K562 (cell line): ENCODE measurements around the gene MC5R. TPM values are rescaled to one million over a fixed set of nuclear protein-coding genes. Genes with fewer than 3 reads are reported as not detected.
A peak's percentile ranks its signal among the peaks of the same experiment; 100 is the strongest.

Source experiments
- ATAC-seq: fragments of 200-7000 bp; cut with Tn5 transposase; 3 replicates; pipeline ENCODE4 v1.9.1; 2020; ENCODE audit warnings: moderate library complexity
- Bru-seq: library from RNA; stranded (reverse); fragments of 400-500 nt; gene quantifications from one replicate; lab custom pipeline; 2021; lab: Mats Ljungman, UMichigan
- BruChase-seq, 2 experiments: library from RNA; stranded (reverse); fragments of 400-500 nt; gene quantifications; one replicate each; lab custom pipeline; 2021; lab: Mats Ljungman, UMichigan
- BruUV-seq: library from RNA; stranded (reverse); fragments of 400-500 nt; replicated peaks from 2 replicates; lab custom pipeline; 2021; lab: Mats Ljungman, UMichigan
- CTCF ChIA-PET: fragments of 300-600 bp; formaldehyde crosslinking; extraction: SDS; loops from one replicate; lab custom pipeline; 2021; ENCODE audit warnings: low intra/inter-chr PET ratio; lab: Yijun Ruan, JAX
- POLR2A ChIA-PET: fragments of 300-600, 350-650 bp; sonication (Branson Sonifier 250); formaldehyde crosslinking; extraction: SDS; loops from one replicate; lab custom pipeline; 2021; ENCODE audit warnings: antibody characterized with exemption, inconsistent platforms; lab: Yijun Ruan, JAX
- DNase-seq, 4 experiments: peaks; one replicate each; pipeline versions ENCODE4 v3.0.0 to v3.0.0-alpha.2; 2011 to 2018; ENCODE audit warnings: low spot score in 3 of 4, mixed read lengths in 3 of 4; ENCODE audit errors: extremely low read depth in 1 of 4
- FAIRE-seq: peaks from 2 replicates; lab custom pipeline; 2011; peaks lifted over from hg19 to GRCh38; lab: Jason Lieb, UNC
- H2AFZ ChIP-seq: 2 replicates; pipeline ENCODE4 v1.6.0; 2011; ENCODE audit warnings: low read depth, low read length, control low read depth, inconsistent platforms
- H3K27ac ChIP-seq: fragments of 200-600 bp; 3 replicates; pipeline ENCODE4 v1.8.0; 2011; ENCODE audit warnings: low read depth, mild to moderate bottlenecking, control low read depth, inconsistent platforms, low read length, moderate library complexity, mixed read lengths; ENCODE audit errors: extremely low read depth
- H3K27me3 ChIP-seq, 2 experiments: fragments of 300-600 bp in 1 of 2; 2 replicates in 1 of 2; 3 replicates in 1 of 2; pipeline versions ENCODE4 v1.6.0 to v1.8.0; 2011; ENCODE audit warnings: inconsistent platforms in 2 of 2, low read length in 2 of 2, mild to moderate bottlenecking in 1 of 2, mixed read lengths in 1 of 2, moderate library complexity in 1 of 2; ENCODE audit not compliant: control insufficient read depth in 2 of 2, insufficient read depth in 2 of 2
- H3K36me3 ChIP-seq: fragments of 300-600 bp; 3 replicates; pipeline ENCODE4 v1.8.0; 2011; ENCODE audit warnings: mild to moderate bottlenecking, low read length, inconsistent platforms; ENCODE audit not compliant: control insufficient read depth, insufficient read depth
- H3K4me1 ChIP-seq, 2 experiments: fragments of 200-600 bp in 1 of 2; replicated peaks in 1 of 2; 2 replicates in 1 of 2; 3 replicates in 1 of 2; pipeline versions ENCODE4 v1.5.1 to v1.8.0; 2011; ENCODE audit warnings: inconsistent platforms in 2 of 2, low read length in 2 of 2, mild to moderate bottlenecking in 1 of 2, mixed read lengths in 1 of 2, moderate library complexity in 1 of 2; ENCODE audit not compliant: control insufficient read depth in 2 of 2, insufficient read depth in 2 of 2
- H3K4me2 ChIP-seq: 2 replicates; pipeline ENCODE4 v1.6.1; 2011; ENCODE audit warnings: low read length, control low read depth, inconsistent platforms, mixed read lengths; ENCODE audit not compliant: insufficient read depth
- H3K4me3 ChIP-seq: fragments of 200-600 bp; sonication (generic), shearing (Covaris generic); 2 replicates; pipeline ENCODE4 v1.5.1; 2016; ENCODE audit warnings: control low read depth, inconsistent platforms
- H3K79me2 ChIP-seq: fragments of 200-600 bp; 3 replicates; pipeline ENCODE4 v1.8.0; 2011; ENCODE audit warnings: low read length, inconsistent platforms; ENCODE audit not compliant: control insufficient read depth, insufficient read depth
- H3K9ac ChIP-seq, 2 experiments: 2 replicates each; pipeline versions ENCODE4 v1.6.0 to v1.6.1; 2011; ENCODE audit warnings: low read depth in 2 of 2, low read length in 2 of 2, control low read depth in 1 of 2, inconsistent platforms in 1 of 2, mild to moderate bottlenecking in 1 of 2, mixed read lengths in 1 of 2; ENCODE audit not compliant: insufficient read depth in 1 of 2
- H3K9me1 ChIP-seq: one replicate; pipeline ENCODE4 v1.6.0; 2011; ENCODE audit warnings: inconsistent platforms, mild to moderate bottlenecking, low read length, moderate library complexity; ENCODE audit not compliant: control insufficient read depth, insufficient read depth
- H3K9me3 ChIP-seq: replicated peaks from 2 replicates; pipeline ENCODE4 v1.5.1; 2011; ENCODE audit warnings: low read depth, low read length, inconsistent platforms; ENCODE audit not compliant: control insufficient read depth, insufficient read depth
- H4K20me1 ChIP-seq: replicated peaks from 2 replicates; pipeline ENCODE4 v1.6.1; 2011; ENCODE audit warnings: low read length, inconsistent platforms, mixed read lengths; ENCODE audit not compliant: control insufficient read depth, insufficient read depth
- CHD4 ChIP-seq: fragments of 200-600 bp; sonication (generic); IDR thresholded peaks from 3 replicates; pipeline ENCODE4 v1.6.1; 2012; ENCODE audit warnings: low read depth, mild to moderate bottlenecking, mixed read lengths, low read length, inconsistent platforms; ENCODE audit not compliant: insufficient read depth, insufficient replicate concordance, poor library complexity, severe bottlenecking
- MXD1 ChIP-seq: fragments of 250-450 bp; sonication (Bioruptor Pico); IDR thresholded peaks from 2 replicates; pipeline ENCODE4 v1.8.0; 2021; ENCODE audit warnings: borderline replicate concordance, mild to moderate bottlenecking, moderate library complexity; ENCODE audit not compliant: poor library complexity, severe bottlenecking
- PATZ1 ChIP-seq: fragments of 250-450 bp; sonication (Bioruptor Pico); IDR thresholded peaks from 2 replicates; pipeline ENCODE4 v1.5.0; 2020; ENCODE audit warnings: mild to moderate bottlenecking, borderline replicate concordance
- PURB ChIP-seq: sonication (generic); formaldehyde crosslinking; IDR thresholded peaks from 2 replicates; pipeline ENCODE4 v1.9.0; 2021; ENCODE audit warnings: low read depth, mild to moderate bottlenecking, missing genetic modification reagents
- TEAD1 ChIP-seq, 2 experiments: fragments of 450-650 bp in 1 of 2; sonication (generic) in 1 of 2; formaldehyde crosslinking; IDR thresholded peaks; 2 replicates each; pipeline versions ENCODE4 v1.4.0 to v1.8.0; 2020 to 2022; ENCODE audit warnings: mild to moderate bottlenecking in 2 of 2, missing genetic modification reagents in 1 of 2
- ZBTB26 ChIP-seq: fragments of 450-650 bp; formaldehyde crosslinking; IDR thresholded peaks from 2 replicates; pipeline ENCODE4 v1.4.0; 2022; ENCODE audit warnings: missing genetic modification characterization
- WGBS: fragments of 100-300 bp; shearing (Covaris generic); methylation state at CpG from one replicate; pipeline ENCODE4 v1.1.6; 2016; ENCODE audit warnings: low coverage, mixed read lengths; ENCODE audit not compliant: insufficient coverage; ENCODE audit errors: missing lambda C conversion rate; 5-methylcytosine and 5-hydroxymethylcytosine counted together
- in situ Hi-C: fragments of 300-500 bp; cut with MboI; formaldehyde crosslinking; loops from 4 replicates; pipeline ENCODE4 v1.15.0; 2018; ENCODE audit warnings: inconsistent platforms, mixed read lengths
- intact Hi-C: fragments of 100-400 bp; cut with micrococcal nuclease; formaldehyde crosslinking; loops from 2 replicates; pipeline ENCODE4 v1.14.2; 2022
- long read RNA-seq, 3 experiments: library from polyadenylated mRNA in 2 of 3; library from RNA in 1 of 3; unstranded in 2 of 3; stranded (forward) in 1 of 3; transcript quantifications; one replicate each; pipeline ENCODE4 v2.0.0, GENCODE V29; 2019 to 2022
- polyA minus RNA-seq, 3 experiments: library from RNA; depleted of rRNA, polyadenylated mRNA; stranded (reverse); fragments of >200 nt; gene quantifications; 2 replicates each; pipeline ENCODE4 v1.2.3, GENCODE V29; 2011
- polyA plus RNA-seq, 8 experiments: library from polyadenylated mRNA; depleted of rRNA in 4 of 8; stranded (reverse) in 5 of 8; unstranded in 3 of 8; fragments of >200 nt; fragmentation: Nextera tagmentation in 2 of 8; fragmentation: Illumina TruSeq in 1 of 8; extraction: Ambion mirVana in 2 of 8; extraction: Trizol in 1 of 8; gene quantifications; 2 replicates each; pipeline versions ENCODE4 v1.2.1 to v1.2.3, GENCODE V29; 2011 to 2014; ENCODE audit warnings: inconsistent platforms in 1 of 8, missing spikeins in 1 of 8
- total RNA-seq, 7 experiments: library from RNA; depleted of rRNA in 6 of 7; stranded (reverse); fragments of >200 nt in 6 of 7; fragmentation: Illumina TruSeq in 2 of 7; extraction: Trizol in 2 of 7; gene quantifications; 2 replicates each; pipeline versions ENCODE4 v1.2.1 to v1.2.3, GENCODE V29; 2011 to 2021; ENCODE audit warnings: low replicate concordance in 1 of 7
- TF ChIP-seq, protein P1 (sequence below): sonication (generic); formaldehyde crosslinking; IDR thresholded peaks from 2 replicates; pipeline ENCODE4 v1.8.1; 2023; ENCODE audit warnings: mild to moderate bottlenecking, missing genetic modification reagents

The MC5R gene
- not detected in 2 replicates for total RNA-seq (2011; cell fraction: chromatin; rRNA removed; ENCODE audit: low replicate concordance)
- total RNA-seq (2011; cell fraction: nucleolus; rRNA removed), result not detected in 2 replicates
- not detected in 2 replicates for total RNA-seq (2011; cell fraction: nucleoplasm; rRNA removed)
- total RNA-seq (2014; rRNA removed) (not detected in 2 replicates), total RNA-seq (2014; rRNA removed; fragmentation: Illumina TruSeq; extraction: Trizol) (not detected in 2 replicates), total RNA-seq (2015; rRNA removed; fragmentation: Illumina TruSeq; extraction: Trizol) (not detected in 2 replicates), total RNA-seq (2021) (not detected in 2 replicates), polyA plus RNA-seq (2011; rRNA removed) (not detected in 2 replicates), polyA plus RNA-seq (2014; fragmentation: Illumina TruSeq; extraction: Trizol) (not detected in 2 replicates), polyA plus RNA-seq (2014; fragmentation: Nextera tagmentation; extraction: Ambion mirVana) (not detected), polyA plus RNA-seq (2014; rRNA removed) (not detected in 2 replicates), polyA minus RNA-seq (2011; rRNA and poly(A)+ RNA removed) (not detected in 2 replicates), Bru-seq, nascent RNA (not detected), BruChase-seq, experiment 1, labeled RNA remaining after a 2-hour chase (not detected), BruChase-seq, experiment 2, labeled RNA remaining after a 6-hour chase (not detected)
- not detected in 2 replicates for polyA plus RNA-seq (2011; cell fraction: cytosol; rRNA removed)
- polyA plus RNA-seq (2011; cell fraction: nucleus; rRNA removed), result not detected in 2 replicates
- not detected in 2 replicates for polyA plus RNA-seq (2012)
- polyA minus RNA-seq (2011; cell fraction: cytosol; rRNA and poly(A)+ RNA removed), result not detected in 2 replicates
- not detected in 2 replicates for polyA minus RNA-seq (2011; cell fraction: nucleus; rRNA and poly(A)+ RNA removed)
- long read RNA-seq, experiment 1, result 0 reads
- long read RNA-seq, experiment 2, result 0 reads
- long read RNA-seq, experiment 3, result 0 reads

DNA sequence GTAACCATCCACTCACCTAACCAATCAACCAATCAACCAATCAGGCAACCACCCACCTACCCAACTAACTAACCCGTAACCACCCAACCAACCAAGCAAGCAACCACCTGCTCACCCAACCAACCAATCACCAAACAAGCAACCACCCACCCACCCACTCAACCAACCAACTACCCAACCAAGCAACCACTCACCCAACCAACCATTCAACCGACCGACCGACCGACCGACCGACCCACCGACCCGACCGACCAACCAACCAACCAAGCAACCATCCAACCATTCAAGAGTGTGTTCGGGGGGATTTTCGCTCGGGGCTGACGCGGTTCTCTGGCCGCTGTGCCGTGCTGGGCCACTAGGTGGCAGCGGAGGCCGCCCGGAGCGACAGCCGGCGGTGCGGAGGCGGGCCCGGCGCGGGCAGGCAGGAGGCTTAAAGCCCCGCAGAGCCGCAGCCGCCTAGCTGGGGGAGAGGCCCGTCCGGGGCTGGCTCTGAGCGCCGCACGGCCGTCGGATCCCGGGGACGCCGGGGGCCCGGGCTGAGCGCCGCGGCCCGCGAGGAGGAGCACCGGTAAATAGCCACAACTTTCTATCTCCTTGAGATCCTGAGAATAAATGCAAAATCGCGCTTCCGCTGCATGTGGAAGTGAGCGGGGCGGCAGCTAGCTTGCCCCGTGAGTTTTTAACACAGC is at the start of gene MC5R:
MC5R (plus strand) TSS at position 443 of the 689 bp plus-strand sequence. CDS start 1,617 bp downstream, outside the sequence.
- H3K9me3 ChIP-seq, result no peaks in the 10 kb centered on the region
- no peak within 1 kb of the TSS for H3K4me2 ChIP-seq
- CTCF ChIA-PET, result interaction anchor here (0.6 kb wide), 1 partner anchor 250 kb away, joined by 3 read pairs; no protein-coding TSS in a partner anchor
- no peak within 1 kb of the TSS; a peak in 1 of 4 replicates for H3K9ac ChIP-seq
- peak; percentile 60 to 82 (median 80) for DNase-seq
- no peak within 1 kb of the TSS for H2AFZ ChIP-seq
- ATAC-seq, result peak; percentile 97
- FAIRE-seq, result peak; percentile 48
- no peaks in the 10 kb centered on the region for H3K36me3 ChIP-seq
- H3K4me1 ChIP-seq, result peaks cover 0 to 10% of the 10 kb centered on the region in 2 experiments; a peak in 2 of 5 replicates
- no peak within 1 kb of the TSS for H3K27ac ChIP-seq
- intact Hi-C loops (loop anchor here (1.0 to 5.0 kb wide), 2 partner anchors 248 to 262 kb away; no protein-coding TSS in a partner anchor), in situ Hi-C loops (no loop called here)
- POLR2A ChIA-PET, result interaction anchor here (0.7 kb wide), 1 partner anchor 1174 kb away, joined by 3 read pairs; no protein-coding TSS in a partner anchor
- no peaks in the 10 kb centered on the region for H3K9me1 ChIP-seq
- H3K79me2 ChIP-seq, result no peaks in the 10 kb centered on the region
- H3K27me3 ChIP-seq, result peaks cover 0 to 11% of the 10 kb centered on the region in 2 experiments; a peak in 3 of 5 replicates
- 6% methylated on average over 36 of the region's 54 CpGs for WGBS
- no peaks in the 10 kb centered on the region for H4K20me1 ChIP-seq
- 0 out of 2 replicates have a peak within 1 kb of the TSS, but pooled peaks have one; percentile 10 for H3K4me3 ChIP-seq
- BruUV-seq, result no TSS peak
- TF ChIP-seq MXD1 (CRISPR knock-in tag) (no peak), PURB (CRISPR knock-in tag) (no peak), TEAD1 (CRISPR knock-in tag; IDR thresholded peaks at IDR 0.05) (no peak), ZBTB26 (0 out of 2 replicates have a peak, but pooled peaks have one; percentile 25), CHD4 (no peak), PATZ1 (CRISPR knock-in tag) (no peak)
- TF ChIP-seq, protein P1, sequence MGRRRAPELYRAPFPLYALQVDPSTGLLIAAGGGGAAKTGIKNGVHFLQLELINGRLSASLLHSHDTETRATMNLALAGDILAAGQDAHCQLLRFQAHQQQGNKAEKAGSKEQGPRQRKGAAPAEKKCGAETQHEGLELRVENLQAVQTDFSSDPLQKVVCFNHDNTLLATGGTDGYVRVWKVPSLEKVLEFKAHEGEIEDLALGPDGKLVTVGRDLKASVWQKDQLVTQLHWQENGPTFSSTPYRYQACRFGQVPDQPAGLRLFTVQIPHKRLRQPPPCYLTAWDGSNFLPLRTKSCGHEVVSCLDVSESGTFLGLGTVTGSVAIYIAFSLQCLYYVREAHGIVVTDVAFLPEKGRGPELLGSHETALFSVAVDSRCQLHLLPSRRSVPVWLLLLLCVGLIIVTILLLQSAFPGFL (CRISPR knock-in tag), result no peak
